ENCODE measurements around the gene CORO1C.

CORO1C gene

DNA sequence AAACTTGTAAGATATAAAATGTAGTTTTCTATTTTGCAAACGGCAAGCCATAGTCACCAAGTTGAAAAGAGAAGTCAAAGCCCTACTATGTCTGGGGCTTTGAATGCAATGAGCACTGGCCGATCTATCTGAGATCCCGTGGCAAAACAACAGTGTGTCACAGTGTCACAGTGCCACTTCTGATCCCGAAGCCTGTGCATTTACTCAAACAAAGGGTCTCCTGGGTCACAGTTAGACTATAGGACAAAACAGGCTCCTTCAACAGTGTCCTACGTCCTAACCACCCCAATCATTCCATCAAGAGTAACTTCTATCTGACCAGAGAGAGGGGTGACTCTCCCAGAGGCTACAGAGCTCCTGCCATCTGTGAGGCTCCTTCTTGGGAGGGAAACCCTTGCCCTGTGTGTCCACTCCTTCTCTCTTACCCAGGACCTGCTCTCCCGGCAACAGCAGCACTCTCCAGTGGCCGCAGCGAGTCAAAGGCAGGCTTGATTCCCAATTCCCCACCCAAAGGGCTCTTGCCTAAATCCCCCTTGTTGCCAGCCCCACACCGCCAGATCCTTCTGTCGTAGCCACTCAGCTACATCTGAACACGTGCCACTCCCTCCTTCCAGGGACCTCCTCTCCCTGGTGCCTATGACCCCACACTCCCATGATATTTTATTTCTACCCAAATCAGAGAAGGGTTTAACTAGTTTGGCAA, 83.6 kb downstream of the CORO1C start:
- Histone ChIP-seq H3K4me3 (ENCODE audit: control insufficient read depth in 1 of 7, extremely low read depth in 1 of 7, insufficient read depth in 4 of 7, low read depth in 2 of 7, low read length in 6 of 7) (no peak overlapping the region), H3K27ac (ENCODE audit: insufficient read depth in 1 of 2, low read depth in 1 of 2, low read length in 2 of 2, poor library complexity in 1 of 2, severe bottlenecking in 2 of 2) (no peak overlapping the region), H3K4me1 (ENCODE audit: control extremely low read depth in 1 of 4, control insufficient read depth in 4 of 4, insufficient read depth in 4 of 4, low read length in 3 of 4) (peaks cover 6 to 34% (median 25%) of the 10 kb centered on the region in 4 experiments), H3K36me3 (ENCODE audit: control insufficient read depth in 4 of 4, insufficient read depth in 4 of 4, low read length in 3 of 4) (peaks cover 7 to 70% (median 36%) of the 10 kb centered on the region in 4 experiments), H3K27me3 (replicated peaks in 2 of 5; ENCODE audit: control insufficient read depth in 4 of 5, insufficient read depth in 5 of 5, low read length in 4 of 5) (no peaks in the 10 kb centered on the region), H3K9me3 (ENCODE audit: control extremely low read depth in 1 of 5, control insufficient read depth in 4 of 5, insufficient read depth in 2 of 5, low read depth in 1 of 5, low read length in 4 of 5) (no peaks in the 10 kb centered on the region)
- no peak for DNase-seq
- ChIA-PET POLR2A (no interaction called here), CTCF (interaction anchor here (1.1 to 5.7 kb wide), 5 partner anchors 11 to 157 kb away, joined by 3 to 46 read pairs (median 5); partner anchors contain the start of gene SELPLG)
- 99% methylated on average over 10 of the region's 11 CpGs for WGBS (ENCODE audit: insufficient coverage)

DNA sequence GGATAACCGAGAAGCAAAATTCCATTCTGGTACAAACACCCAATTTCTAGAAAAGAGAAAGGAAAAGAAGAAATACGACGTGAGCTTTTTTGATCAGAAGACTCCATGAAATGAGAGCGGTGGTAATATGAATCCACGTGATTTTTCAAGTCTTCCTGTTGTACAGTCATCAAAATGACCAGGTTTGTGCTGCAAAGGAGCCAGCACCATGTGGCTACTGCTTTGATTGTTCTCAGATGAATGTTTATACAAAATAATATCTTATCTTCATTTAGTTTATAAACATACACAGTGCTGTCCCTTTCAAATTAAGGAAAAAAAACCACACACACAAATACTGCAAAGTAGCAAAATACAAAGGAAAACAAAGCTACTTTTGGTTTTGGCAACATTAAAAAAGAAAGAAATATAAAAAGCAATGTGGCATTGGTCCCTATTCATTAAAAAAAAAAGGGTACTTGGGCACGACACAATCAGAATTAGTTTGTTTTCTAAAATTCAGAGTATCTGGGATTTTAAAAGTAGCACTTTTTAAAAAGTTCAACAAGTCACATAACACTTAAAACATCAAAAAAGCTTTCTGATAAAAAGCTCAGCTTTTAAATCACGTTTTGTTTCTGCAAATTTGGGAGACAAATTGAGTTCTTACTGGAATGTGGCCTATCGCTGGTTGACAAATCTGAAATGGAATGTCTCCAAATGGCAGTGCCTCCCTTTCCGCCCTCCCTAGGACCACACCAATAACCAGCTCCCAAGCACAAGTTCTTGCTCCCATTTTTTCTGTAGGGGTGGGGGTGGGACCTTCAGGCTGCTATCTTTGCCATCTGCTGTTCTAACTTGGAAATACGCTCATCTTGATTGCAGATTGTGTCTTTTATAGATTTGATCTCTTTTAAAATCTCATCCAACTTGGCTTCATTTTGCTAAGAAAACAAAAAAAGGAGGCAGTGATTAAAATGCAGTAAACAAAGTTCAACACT, 84.4 kb downstream of the CORO1C start:
- H3K27ac ChIP-seq (ENCODE audit: insufficient read depth in 1 of 2, low read depth in 1 of 2, low read length in 2 of 2, poor library complexity in 1 of 2, severe bottlenecking in 2 of 2): peak overlapping the region; percentile 2 to 11
- H3K4me1 ChIP-seq (ENCODE audit: control extremely low read depth in 1 of 4, control insufficient read depth in 4 of 4, insufficient read depth in 4 of 4, low read length in 3 of 4): peaks cover 6 to 41% (median 30%) of the 10 kb centered on the region in 4 experiments
- DNase-seq: peak in 1 of 3 donors; percentile 50
- no peaks in the 10 kb centered on the region for H3K9me3 ChIP-seq (ENCODE audit: control extremely low read depth in 1 of 5, control insufficient read depth in 4 of 5, insufficient read depth in 2 of 5, low read depth in 1 of 5, low read length in 4 of 5)
- 20% methylated on average over 1 of the region's 10 CpGs for WGBS (ENCODE audit: insufficient coverage)
- ChIA-PET POLR2A (no interaction called here), CTCF (interaction anchor here (0.6 to 5.7 kb wide), 11 partner anchors 10 to 186 kb away, joined by 3 to 46 read pairs (median 4); partner anchors contain the start of gene SELPLG)
- H3K36me3 ChIP-seq (ENCODE audit: control insufficient read depth in 4 of 4, insufficient read depth in 4 of 4, low read length in 3 of 4): peaks cover 7 to 63% (median 31%) of the 10 kb centered on the region in 4 experiments
- no peaks in the 10 kb centered on the region for H3K27me3 ChIP-seq (replicated peaks in 2 of 5; ENCODE audit: control insufficient read depth in 4 of 5, insufficient read depth in 5 of 5, low read length in 4 of 5)
- H3K4me3 ChIP-seq (ENCODE audit: control insufficient read depth in 1 of 7, extremely low read depth in 1 of 7, insufficient read depth in 4 of 7, low read depth in 2 of 7, low read length in 6 of 7): peak overlapping the region in 1 of 7 experiments; percentile 4

DNA sequence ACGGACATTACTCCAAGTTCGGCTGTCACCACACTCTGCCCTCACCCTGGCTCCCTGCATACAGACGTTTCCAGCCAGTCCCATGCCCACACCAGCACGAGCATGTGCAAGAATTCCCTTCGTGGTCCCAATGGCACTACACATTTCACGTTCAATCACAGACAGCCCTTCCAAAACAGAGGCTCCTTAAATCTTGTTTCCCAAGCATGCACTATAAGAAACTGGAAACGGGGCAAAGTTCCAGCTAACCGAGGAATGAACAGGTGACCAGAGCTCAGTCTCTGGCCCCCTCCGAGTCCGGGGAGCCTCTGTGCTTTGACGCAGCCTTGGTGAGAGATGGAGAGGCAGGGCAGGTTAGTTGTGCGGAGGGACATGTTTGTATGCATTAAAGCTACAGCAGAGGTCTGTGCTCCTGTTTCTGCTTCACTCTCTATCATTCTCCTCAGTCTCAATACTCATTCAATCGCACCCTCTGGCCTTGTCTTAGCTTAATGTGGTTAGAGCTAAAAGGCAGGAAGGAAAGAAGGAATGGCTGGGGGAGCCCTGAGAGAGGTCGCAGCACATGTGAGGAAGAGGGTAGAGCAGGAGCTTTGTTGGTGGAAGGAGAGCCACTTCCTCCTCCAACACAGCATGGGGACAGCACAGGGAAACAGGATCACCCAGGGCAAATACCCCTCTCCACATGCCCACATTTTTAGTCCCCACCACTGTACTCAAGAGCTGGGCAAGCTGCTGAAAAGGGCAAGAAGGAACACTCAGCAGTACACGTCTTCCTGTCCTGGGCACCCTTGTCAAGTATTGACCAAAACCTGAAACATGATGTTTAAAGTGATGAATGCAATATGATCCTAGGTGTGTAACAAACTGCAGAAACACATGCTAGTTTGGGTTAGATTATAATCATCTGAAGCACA, 85.4 kb downstream of the CORO1C start:
- no peak for DNase-seq
- H3K4me1 ChIP-seq (ENCODE audit: control extremely low read depth in 1 of 4, control insufficient read depth in 4 of 4, insufficient read depth in 4 of 4, low read length in 3 of 4): peaks cover 6 to 51% (median 39%) of the 10 kb centered on the region in 4 experiments
- peak overlapping the region; percentile 2 to 11 for H3K27ac ChIP-seq (ENCODE audit: insufficient read depth in 1 of 2, low read depth in 1 of 2, low read length in 2 of 2, poor library complexity in 1 of 2, severe bottlenecking in 2 of 2)
- H3K9me3 ChIP-seq (ENCODE audit: control extremely low read depth in 1 of 5, control insufficient read depth in 4 of 5, insufficient read depth in 2 of 5, low read depth in 1 of 5, low read length in 4 of 5): no peaks in the 10 kb centered on the region
- peaks cover 7 to 55% (median 27%) of the 10 kb centered on the region in 4 experiments for H3K36me3 ChIP-seq (ENCODE audit: control insufficient read depth in 4 of 4, insufficient read depth in 4 of 4, low read length in 3 of 4)
- peak overlapping the region in 2 of 7 experiments; percentile 4 to 21 for H3K4me3 ChIP-seq (ENCODE audit: control insufficient read depth in 1 of 7, extremely low read depth in 1 of 7, insufficient read depth in 4 of 7, low read depth in 2 of 7, low read length in 6 of 7)
- ChIA-PET POLR2A (no interaction called here), CTCF (interaction anchor here (0.7 to 5.7 kb wide), 8 partner anchors 9 to 159 kb away, joined by 3 to 46 read pairs (median 5); partner anchors contain the start of gene SELPLG)
- 75% methylated on average over 10 of the region's 15 CpGs for WGBS (ENCODE audit: insufficient coverage)
- H3K27me3 ChIP-seq (replicated peaks in 2 of 5; ENCODE audit: control insufficient read depth in 4 of 5, insufficient read depth in 5 of 5, low read length in 4 of 5): no peaks in the 10 kb centered on the region

DNA sequence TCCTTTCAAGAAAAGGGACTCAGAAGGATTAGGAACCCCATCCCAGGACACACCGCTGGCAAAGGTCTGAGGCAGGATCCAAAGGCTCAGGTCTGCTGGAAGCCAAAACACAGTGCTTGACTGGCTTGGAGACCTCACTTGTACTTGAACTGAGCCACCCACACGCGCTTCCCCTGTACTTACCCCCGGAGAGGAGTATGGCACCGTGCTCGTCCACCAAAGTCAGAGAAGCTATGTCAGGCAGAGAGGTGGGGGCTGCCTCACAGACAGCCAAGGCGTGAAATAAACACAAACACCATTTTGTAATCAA, 86.6 kb downstream of the CORO1C start:
- Histone ChIP-seq H3K4me1 (ENCODE audit: control extremely low read depth in 1 of 4, control insufficient read depth in 4 of 4, insufficient read depth in 4 of 4, low read length in 3 of 4) (peaks cover 6 to 56% (median 46%) of the 10 kb centered on the region in 4 experiments), H3K9me3 (ENCODE audit: control extremely low read depth in 1 of 5, control insufficient read depth in 4 of 5, insufficient read depth in 2 of 5, low read depth in 1 of 5, low read length in 4 of 5) (no peaks in the 10 kb centered on the region), H3K27me3 (replicated peaks in 2 of 5; ENCODE audit: control insufficient read depth in 4 of 5, insufficient read depth in 5 of 5, low read length in 4 of 5) (no peaks in the 10 kb centered on the region), H3K4me3 (ENCODE audit: control insufficient read depth in 1 of 7, extremely low read depth in 1 of 7, insufficient read depth in 4 of 7, low read depth in 2 of 7, low read length in 6 of 7) (no peak overlapping the region), H3K27ac (ENCODE audit: insufficient read depth in 1 of 2, low read depth in 1 of 2, low read length in 2 of 2, poor library complexity in 1 of 2, severe bottlenecking in 2 of 2) (no peak overlapping the region), H3K36me3 (ENCODE audit: control insufficient read depth in 4 of 4, insufficient read depth in 4 of 4, low read length in 3 of 4) (peaks cover 7 to 43% (median 22%) of the 10 kb centered on the region in 4 experiments)
- CTCF ChIA-PET: interaction anchor here (0.7 to 5.7 kb wide), 7 partner anchors 8 to 81 kb away, joined by 3 to 46 read pairs (median 4); partner anchors contain the start of gene SELPLG
- no peak for DNase-seq
- POLR2A ChIA-PET: no interaction called here
- 96% methylated on average over 4 of the region's 7 CpGs for WGBS (ENCODE audit: insufficient coverage)

DNA sequence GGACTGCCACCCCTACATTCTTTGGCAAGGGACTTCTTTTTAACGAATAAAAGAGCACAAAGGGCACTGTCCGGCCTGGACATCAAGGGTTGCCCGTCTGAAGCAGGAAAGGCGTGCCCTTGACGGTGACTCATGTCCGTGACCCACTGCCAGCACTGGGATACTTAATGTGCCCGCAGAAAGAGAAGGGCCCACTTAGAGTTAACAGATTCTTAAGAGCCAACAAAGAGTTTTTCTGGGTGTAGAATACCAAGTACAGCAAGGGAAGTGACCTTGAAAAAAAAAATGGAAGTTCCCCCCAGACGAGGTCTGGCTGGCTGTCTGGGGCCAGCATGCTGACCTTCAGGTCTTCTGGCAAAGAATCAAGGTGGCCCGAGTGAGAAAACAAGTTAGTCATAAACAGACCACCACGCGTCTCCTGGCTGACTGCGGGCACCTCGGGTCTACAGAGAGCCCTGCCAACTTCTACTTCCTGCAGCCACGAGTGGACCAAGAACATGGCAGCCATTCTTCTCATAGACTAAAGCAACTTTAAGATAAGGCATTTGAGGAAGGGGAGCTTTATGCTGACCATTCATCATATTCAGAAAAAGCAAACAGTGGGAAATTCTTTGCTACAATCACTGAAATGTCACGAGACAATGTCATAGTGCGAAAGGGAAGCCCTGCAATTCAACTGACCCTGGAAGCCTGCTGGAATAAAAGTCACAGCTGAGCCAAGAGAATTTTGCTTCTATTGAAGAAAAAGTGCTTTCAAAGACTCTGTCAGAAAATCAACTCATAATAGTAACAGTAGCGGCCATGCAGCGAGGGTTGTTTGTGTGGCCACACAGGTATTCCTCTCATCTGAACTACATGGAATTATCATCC, 87.1 kb downstream of the CORO1C start:
- Histone ChIP-seq H3K36me3 (ENCODE audit: control insufficient read depth in 4 of 4, insufficient read depth in 4 of 4, low read length in 3 of 4) (peaks cover 7 to 37% (median 19%) of the 10 kb centered on the region in 4 experiments), H3K4me3 (ENCODE audit: control insufficient read depth in 1 of 7, extremely low read depth in 1 of 7, insufficient read depth in 4 of 7, low read depth in 2 of 7, low read length in 6 of 7) (no peak overlapping the region), H3K9me3 (ENCODE audit: control extremely low read depth in 1 of 5, control insufficient read depth in 4 of 5, insufficient read depth in 2 of 5, low read depth in 1 of 5, low read length in 4 of 5) (no peaks in the 10 kb centered on the region), H3K4me1 (ENCODE audit: control extremely low read depth in 1 of 4, control insufficient read depth in 4 of 4, insufficient read depth in 4 of 4, low read length in 3 of 4) (peaks cover 6 to 56% (median 46%) of the 10 kb centered on the region in 4 experiments), H3K27me3 (replicated peaks in 2 of 5; ENCODE audit: control insufficient read depth in 4 of 5, insufficient read depth in 5 of 5, low read length in 4 of 5) (no peaks in the 10 kb centered on the region), H3K27ac (ENCODE audit: insufficient read depth in 1 of 2, low read depth in 1 of 2, low read length in 2 of 2, poor library complexity in 1 of 2, severe bottlenecking in 2 of 2) (no peak overlapping the region)
- 90% methylated on average over 16 of the region's 18 CpGs for WGBS (ENCODE audit: insufficient coverage)
- ChIA-PET POLR2A (no interaction called here), CTCF (interaction anchor here (0.8 to 4.3 kb wide), 5 partner anchors 9 to 80 kb away, joined by 3 to 20 read pairs (median 4); no protein-coding TSS in a partner anchor)
- no peak for DNase-seq
